H1 (cell line): Measurements from ENCODE around the gene COQ7. TPM values are rescaled to one million over a fixed set of nuclear protein-coding genes. Genes with fewer than 3 reads are reported as not detected.

Source experiments
- CTCF ChIA-PET: fragments of 300-600 bp; sonication (Branson Sonifier 250); formaldehyde crosslinking; loops from one replicate; lab custom pipeline; 2021; ENCODE audit not compliant: partially characterized antibody; lab: Charles Lee
- POLR2A ChIA-PET: fragments of 300-600 bp; sonication (Branson Sonifier 250); formaldehyde crosslinking; loops from one replicate; lab custom pipeline; 2021; ENCODE audit warnings: inconsistent platforms; ENCODE audit not compliant: partially characterized antibody; lab: Charles Lee
- DNase-seq, 2 experiments: peaks; one replicate each; pipeline versions ENCODE4 v3.0.0 to v3.0.0-alpha.2; 2010 to 2022; ENCODE audit warnings: low spot score in 2 of 2, low read depth in 1 of 2, mixed read lengths in 1 of 2
- FAIRE-seq: peaks from 2 replicates; lab custom pipeline; 2011; peaks lifted over from hg19 to GRCh38; lab: Jason Lieb, UNC
- H2AFZ ChIP-seq: 2 replicates; pipeline ENCODE4 v1.8.1; 2012; ENCODE audit warnings: low read length, inconsistent platforms
- H2AK5ac ChIP-seq: 2 replicates; pipeline ENCODE4 v1.6.1; 2013; ENCODE audit warnings: low read depth, low read length
- H2BK120ac ChIP-seq: replicated peaks from 2 replicates; pipeline ENCODE3; 2013; ENCODE audit warnings: low read depth, low read length, inconsistent platforms
- H2BK12ac ChIP-seq: 2 replicates; pipeline ENCODE4 v1.6.1; 2013; ENCODE audit warnings: low read depth, low read length
- H2BK15ac ChIP-seq: 2 replicates; pipeline ENCODE4 v1.6.1; 2013; ENCODE audit warnings: low read length
- H2BK20ac ChIP-seq: 2 replicates; pipeline ENCODE4 v1.6.1; 2013; ENCODE audit warnings: low read length
- H2BK5ac ChIP-seq: 2 replicates; pipeline ENCODE4 v1.6.1; 2013; ENCODE audit warnings: low read depth, low read length
- H3K14ac ChIP-seq: 2 replicates; pipeline ENCODE4 v1.6.1; 2013; ENCODE audit warnings: inconsistent platforms; ENCODE audit not compliant: insufficient read length
- H3K18ac ChIP-seq: 2 replicates; pipeline ENCODE4 v1.6.1; 2013; ENCODE audit warnings: low read length; ENCODE audit errors: extremely low read depth
- H3K23ac ChIP-seq: 2 replicates; pipeline ENCODE4 v1.6.1; 2013; ENCODE audit warnings: inconsistent platforms; ENCODE audit not compliant: insufficient read length
- H3K23me2 ChIP-seq: 2 replicates; pipeline ENCODE4 v1.6.1; 2013; ENCODE audit warnings: low read depth, low read length
- H3K27ac ChIP-seq: 2 replicates; pipeline ENCODE4 v1.6.1; 2011; ENCODE audit warnings: low read depth, low read length, inconsistent platforms
- H3K27me3 ChIP-seq, 4 experiments: replicated peaks in 1 of 4; 1 replicate in 1 of 4; 2 replicates in 3 of 4; pipeline versions ENCODE4 v1.6.1 to v1.8.1; 2011 to 2013; ENCODE audit warnings: low read length in 3 of 4, mild to moderate bottlenecking in 3 of 4, inconsistent platforms in 2 of 4, mixed read lengths in 2 of 4, moderate library complexity in 1 of 4; ENCODE audit not compliant: control insufficient read depth in 3 of 4, insufficient read depth in 3 of 4; ENCODE audit errors: extremely low read depth in 1 of 4
- H3K36me3 ChIP-seq, 4 experiments: 2 replicates each; pipeline versions ENCODE4 v1.6.1 to v1.8.1; 2011 to 2013; ENCODE audit warnings: mild to moderate bottlenecking in 4 of 4, low read length in 3 of 4, moderate library complexity in 2 of 4, control low read depth in 1 of 4, inconsistent platforms in 1 of 4; ENCODE audit not compliant: insufficient read depth in 4 of 4, control insufficient read depth in 2 of 4
- H3K4ac ChIP-seq: replicated peaks from 2 replicates; pipeline ENCODE3; 2013; ENCODE audit warnings: low read length, low read depth, mixed read lengths, inconsistent platforms; ENCODE audit not compliant: insufficient read length
- H3K4me1 ChIP-seq, 4 experiments: replicated peaks in 1 of 4; 1 replicate in 1 of 4; 2 replicates in 3 of 4; pipeline versions ENCODE4 v1.6.1 to v1.8.1; 2011 to 2013; ENCODE audit warnings: low read length in 3 of 4, inconsistent platforms in 2 of 4, mixed read lengths in 1 of 4; ENCODE audit not compliant: insufficient read depth in 4 of 4, control insufficient read depth in 3 of 4
- H3K4me2 ChIP-seq, 2 experiments: 2 replicates each; pipeline versions ENCODE4 v1.6.1 to v1.8.1; 2011 to 2013; ENCODE audit warnings: low read depth in 2 of 2, low read length in 2 of 2, control low read depth in 1 of 2, inconsistent platforms in 1 of 2, mild to moderate bottlenecking in 1 of 2; ENCODE audit not compliant: insufficient read depth in 1 of 2
- H3K4me3 ChIP-seq, 4 experiments: fragments of 200-600, 300-600 bp in 1 of 4; sonication (generic), shearing (Covaris generic), sonication (Bioruptor Twin) in 1 of 4; 2 replicates each; pipeline versions ENCODE4 v1.5.1 to v1.8.1; 2011 to 2016; ENCODE audit warnings: low read length in 4 of 4, low read depth in 3 of 4, control low read depth in 2 of 4, inconsistent platforms in 2 of 4, mild to moderate bottlenecking in 2 of 4, mixed read lengths in 1 of 4, moderate library complexity in 1 of 4; ENCODE audit not compliant: insufficient read depth in 2 of 4; ENCODE audit errors: extremely low read depth in 1 of 4
- H3K56ac ChIP-seq: replicated peaks from 2 replicates; pipeline ENCODE3; 2013; ENCODE audit warnings: low read depth, mild to moderate bottlenecking, mixed read lengths, low read length, inconsistent platforms; ENCODE audit not compliant: insufficient read length
- H3K79me1 ChIP-seq: 2 replicates; pipeline ENCODE4 v1.6.1; 2013; ENCODE audit warnings: low read depth, low read length, control low read depth
- H3K79me2 ChIP-seq, 2 experiments: 2 replicates each; pipeline versions ENCODE4 v1.6.1 to v1.8.1; 2012 to 2013; ENCODE audit warnings: low read length in 2 of 2, mild to moderate bottlenecking in 2 of 2, inconsistent platforms in 1 of 2; ENCODE audit not compliant: insufficient read depth in 2 of 2, control insufficient read depth in 1 of 2
- H3K9ac ChIP-seq, 4 experiments: replicated peaks in 1 of 4; 1 replicate in 1 of 4; 2 replicates in 3 of 4; pipeline versions ENCODE4 v1.6.1 to v1.8.1; 2011 to 2013; ENCODE audit warnings: low read depth in 3 of 4, low read length in 3 of 4, control low read depth in 2 of 4, mild to moderate bottlenecking in 2 of 4, moderate library complexity in 2 of 4, inconsistent platforms in 1 of 4; ENCODE audit errors: extremely low read depth in 1 of 4
- H3K9me3 ChIP-seq, 2 experiments: 2 replicates each; pipeline versions ENCODE4 v1.6.1 to v1.8.1; 2012 to 2013; ENCODE audit warnings: mild to moderate bottlenecking in 2 of 2, moderate library complexity in 2 of 2, control low read depth in 1 of 2, inconsistent platforms in 1 of 2, low read depth in 1 of 2, low read length in 1 of 2, mixed read lengths in 1 of 2; ENCODE audit not compliant: insufficient read depth in 2 of 2
- H4K20me1 ChIP-seq, 2 experiments: replicated peaks in 1 of 2; 2 replicates each; pipeline versions ENCODE3 to v1.8.1; 2011 to 2013; ENCODE audit warnings: inconsistent platforms in 2 of 2, low read length in 2 of 2, mild to moderate bottlenecking in 1 of 2; ENCODE audit not compliant: insufficient read depth in 2 of 2, control insufficient read depth in 1 of 2
- H4K5ac ChIP-seq: 2 replicates; pipeline ENCODE4 v1.6.1; 2013; ENCODE audit warnings: low read length, low read depth, mixed read lengths, inconsistent platforms; ENCODE audit not compliant: insufficient read length
- H4K8ac ChIP-seq: 2 replicates; pipeline ENCODE4 v1.8.0; 2013; ENCODE audit warnings: mild to moderate bottlenecking, moderate library complexity, low read length, inconsistent platforms; ENCODE audit not compliant: insufficient read depth; ENCODE audit errors: extremely low read depth
- H4K91ac ChIP-seq: replicated peaks from 2 replicates; pipeline ENCODE3; 2013; ENCODE audit warnings: low read length, mixed read lengths, inconsistent platforms; ENCODE audit not compliant: insufficient read length
- BACH1 ChIP-seq: IDR thresholded peaks from 2 replicates; pipeline ENCODE4 v1.6.1; 2012; ENCODE audit warnings: low read length, improper control_type of control experiment
- CHD1 ChIP-seq: IDR thresholded peaks from 2 replicates; pipeline ENCODE4 v1.6.1; 2012; ENCODE audit warnings: low read depth, low read length, improper control_type of control experiment
- CREB1 ChIP-seq: IDR thresholded peaks from 2 replicates; pipeline ENCODE4 v1.6.1; 2012; ENCODE audit warnings: inconsistent platforms
- E2F6 ChIP-seq: IDR thresholded peaks from 2 replicates; pipeline ENCODE4 v1.6.1; 2012; ENCODE audit warnings: inconsistent platforms
- FOSL1 ChIP-seq: IDR thresholded peaks from 2 replicates; pipeline ENCODE4 v1.6.1; 2011; ENCODE audit warnings: mild to moderate bottlenecking, low read depth, low read length, moderate library complexity; ENCODE audit not compliant: insufficient read depth
- HDAC6 ChIP-seq: IDR thresholded peaks from one replicate; pipeline ENCODE4 v1.7.1; 2012; ENCODE audit warnings: low read depth, mild to moderate bottlenecking, inconsistent platforms, low read length, moderate library complexity
- KDM5A ChIP-seq: fragments of 200-600 bp; IDR thresholded peaks from 2 replicates; pipeline ENCODE4 v1.7.1; 2012; ENCODE audit warnings: mild to moderate bottlenecking, low read length, inconsistent platforms, mixed read lengths
- RBBP5 ChIP-seq: IDR thresholded peaks from 2 replicates; pipeline ENCODE4 v1.7.1; 2012; ENCODE audit warnings: low read depth, mild to moderate bottlenecking, inconsistent platforms, low read length, moderate library complexity, borderline replicate concordance
- SAP30 ChIP-seq: fragments of 300-600 bp; sonication (generic); IDR thresholded peaks from 2 replicates; pipeline ENCODE4 v1.7.1; 2012; ENCODE audit warnings: low read length, moderate library complexity, mild to moderate bottlenecking, inconsistent platforms; ENCODE audit not compliant: insufficient read depth, insufficient replicate concordance
- SP4 ChIP-seq: IDR thresholded peaks from 2 replicates; pipeline ENCODE4 v1.6.1; 2012; ENCODE audit warnings: low read length, inconsistent platforms
- TAF1 ChIP-seq: IDR thresholded peaks from 2 replicates; pipeline ENCODE4 v1.6.1; 2011; ENCODE audit warnings: mild to moderate bottlenecking, low read depth, low read length
- TAF7 ChIP-seq: optimal IDR thresholded peaks from 2 replicates; pipeline ENCODE3; 2011; ENCODE audit warnings: low read depth, mild to moderate bottlenecking, inconsistent platforms, low read length, moderate library complexity, borderline replicate concordance
- TEAD4 ChIP-seq: IDR thresholded peaks from 2 replicates; pipeline ENCODE4 v1.6.1; 2012; ENCODE audit warnings: low read depth, low read length, inconsistent platforms, mixed read lengths
- WGBS, 2 experiments: shearing (Covaris generic) in 1 of 2; methylation state at CpG; one replicate each; pipeline versions ENCODE4 v1.1.6 to v1.1.7; 2013 to 2015; ENCODE audit warnings: low lambda C conversion rate in 2 of 2, mixed read lengths in 2 of 2, inconsistent platforms in 1 of 2, low coverage in 1 of 2, missing lambda C conversion rate in 1 of 2; ENCODE audit not compliant: insufficient replicate concordance in 2 of 2, insufficient coverage in 1 of 2, insufficient read length in 1 of 2; ENCODE audit errors: extremely low coverage in 1 of 2, missing lambda C conversion rate in 1 of 2; 5-methylcytosine and 5-hydroxymethylcytosine counted together
- polyA plus RNA-seq, 7 experiments: library from polyadenylated mRNA; depleted of rRNA in 3 of 7; stranded (reverse) in 5 of 7; unstranded in 2 of 7; fragments of >200 nt in 5 of 7; fragments of 200-250 nt in 2 of 7; gene quantifications; 1 replicate in 5 of 7; 2 replicates in 1 of 7; 4 replicates in 1 of 7; pipeline versions ENCODE4 v1.2.1 to v1.2.3, GENCODE V29; 2011 to 2013; ENCODE audit warnings: missing spikeins in 2 of 7, mixed read lengths in 2 of 7
- total RNA-seq: library from RNA; stranded (reverse); fragmentation: NEBNext Ultra II Directional; extraction: Animal tissue kit (Norgen Biotek cat#: 25700); gene quantifications from 2 replicates; pipeline ENCODE4 v1.2.1, GENCODE V29; 2021

Gene COQ7
- total and polyA plus RNA-seq, 2 of the 8 experiments (the other 6 are each of a cell fraction or from before 2014, with no cell fraction given) = 7.1 to 15.2 TPM

- Histone ChIP-seq H3K23ac (no peak overlapping the region), H3K36me3 (no peaks in the 10 kb centered on the region; a peak in 1 of 8 replicates), H3K4me1 (no peaks in the 10 kb centered on the region), H2AK5ac (no peak overlapping the region), H2BK20ac (no peak overlapping the region), H2BK12ac (no peak overlapping the region), H3K56ac (no peak overlapping the region), H3K4ac (no peak overlapping the region), H2AFZ (no peak overlapping the region), H3K27ac (no peak overlapping the region), H4K5ac (no peak overlapping the region), H2BK15ac (no peak overlapping the region), H3K79me2 (no peaks in the 10 kb centered on the region), H3K9ac (no peak overlapping the region), H4K8ac (no peak overlapping the region), H3K18ac (no peak overlapping the region), H3K9me3 (no peaks in the 10 kb centered on the region), H4K91ac (no peak overlapping the region), H2BK120ac (no peak overlapping the region), H3K4me2 (no peak overlapping the region), H3K14ac (no peak overlapping the region), H3K4me3 (no peak overlapping the region), H2BK5ac (no peak overlapping the region), H4K20me1 (no peaks in the 10 kb centered on the region), H3K23me2 (no peaks in the 10 kb centered on the region), H3K79me1 (no peaks in the 10 kb centered on the region), H3K27me3 (no peaks in the 10 kb centered on the region)
- CTCF ChIA-PET = interaction anchor here (0.6 kb wide), 1 partner anchor 72 kb away, joined by 3 read pairs; no protein-coding TSS in a partner anchor
- 79% methylated on average over 2 of the region's 2 CpGs; no CpG with 5 or more reads in 1 of the 2 experiments for WGBS, 2 experiments
- no peak for TF ChIP-seq CREB1
- TF ChIP-seq RBBP5 = no peak
- no peak for TF ChIP-seq SP4
- TF ChIP-seq BACH1 = no peak
- TF ChIP-seq TAF7 = no peak
- no peak for TF ChIP-seq TAF1
- TF ChIP-seq KDM5A = no peak
- no peak for TF ChIP-seq FOSL1
- no peak for TF ChIP-seq E2F6
- TF ChIP-seq HDAC6 = no peak
- no peak for TF ChIP-seq CHD1
- no peak for TF ChIP-seq SAP30
- TF ChIP-seq TEAD4 = no peak
- POLR2A ChIA-PET = no interaction called here
- DNase-seq (no peak), FAIRE-seq (no peak)
These were observed 21.4 kb upstream of the COQ7 start for GRCh38 chr16:19046062-19046461.
